Psoas muscle (tissue), 8 donors: Measurements from ENCODE around the gene RAPGEF5. TPM values are rescaled to one million over a fixed set of nuclear protein-coding genes. Genes with fewer than 3 reads are reported as not detected.

Source experiments
- ATAC-seq, 4 donors: fragments of 200-7000 bp; cut with Tn5 transposase; one replicate each; pipeline ENCODE4 v1.9.1; 2020; ENCODE audit warnings: moderate library complexity in 3 of 4, mild to moderate bottlenecking in 2 of 4
- DNase-seq, 2 donors: peaks; one replicate each; pipeline ENCODE4 v3.0.0-alpha.2; 2020
- H3K27ac ChIP-seq: fragments of 200-600 bp; one replicate; pipeline ENCODE4 v1.8.0; 2022
- H3K27me3 ChIP-seq, 3 donors: fragments of 200-600 bp in 1 of 3; one replicate each; pipeline versions ENCODE4 v1.6.1 to v1.8.0; 2013 to 2022; ENCODE audit warnings: low read length in 2 of 3, mild to moderate bottlenecking in 2 of 3, moderate library complexity in 1 of 3; ENCODE audit not compliant: insufficient read depth in 3 of 3
- H3K36me3 ChIP-seq, 2 donors: fragments of 200-600 bp in 1 of 2; one replicate each; pipeline versions ENCODE4 v1.6.1 to v1.8.0; 2013 to 2022; ENCODE audit warnings: low read depth in 1 of 2, mild to moderate bottlenecking in 1 of 2, moderate library complexity in 1 of 2; ENCODE audit not compliant: insufficient read depth in 1 of 2
- H3K4me1 ChIP-seq: fragments of 200-600 bp; one replicate; pipeline ENCODE4 v1.8.0; 2022
- H3K4me3 ChIP-seq: fragments of 200-600 bp; one replicate; pipeline ENCODE4 v1.8.0; 2022; ENCODE audit warnings: mild to moderate bottlenecking
- H3K9me3 ChIP-seq: fragments of 200-600 bp; one replicate; pipeline ENCODE4 v1.8.0; 2022
- CTCF ChIP-seq: fragments of 200-600 bp; IDR thresholded peaks from one replicate; pipeline ENCODE4 v1.8.0; 2022; ENCODE audit warnings: antibody characterized with exemption
- WGBS, 3 donors: extraction: QIAGEN DNeasy Blood & Tissue Kit; methylation state at CpG; one replicate each; pipeline versions ENCODE4 v1.1.6 to v1.1.7; 2013; 5-methylcytosine and 5-hydroxymethylcytosine counted together
- intact Hi-C, 2 donors: fragments of 100-400 bp; cut with DNase I; formaldehyde crosslinking; loops; one replicate each; pipeline versions ENCODE4 v1.11.0 to v1.14.2; 2022
- polyA plus RNA-seq, 3 donors: library from polyadenylated mRNA; stranded (reverse); fragments of 200-250 nt; gene quantifications; one replicate each; pipeline ENCODE4 v1.2.3, GENCODE V29; 2013
- total RNA-seq, 4 donors: library from RNA; stranded (reverse); fragmentation: NEBNext Ultra II Directional in 2 of 4; extraction: Animal tissue kit (Norgen Biotek cat#: 25700) in 2 of 4; gene quantifications; one replicate each; pipeline versions ENCODE4 v1.2.1 to v1.2.4, GENCODE V29; 2021 to 2023
- donor health status: healthy with polysubstance abuse.
- donor health status: DM: no; HTN: no; CAD: no; lungs with moderate emphysema.
- donor health status: Bipolar disorder and iron deficiency.
- donor health status: healthy.
- donor health status: DM: yes; HTN: yes; CAD: no.
- donor health status: DM: no; HTN: no; CAD: no.
- donor health status: DM: no; HTN: no; CAD: no.
- donor health status: DM: yes; HTN: yes; CAD: no.

Gene RAPGEF5
- total and polyA plus RNA-seq, 7 donors = 2.6 to 10.8 (median 5.5) TPM

- Histone ChIP-seq H3K27ac (no peak overlapping the region), H3K27me3 (no peaks in the 10 kb centered on the region), H3K4me1 (peaks cover 4% of the 10 kb centered on the region), H3K9me3 (no peaks in the 10 kb centered on the region), H3K36me3 (no peaks in the 10 kb centered on the region), H3K4me3 (no peak overlapping the region)
- 93 to 96% (median 94%) methylated on average over 23 to 24 of the region's 24 CpGs for WGBS, 3 donors
- TF ChIP-seq CTCF = no peak
- intact Hi-C loops = no loop called here
- ATAC-seq (no peak), DNase-seq (no peak)
These were observed 266.4 kb downstream of the RAPGEF5 start for GRCh38 chr7:22090512-22090911.

GRCh38 chr7:22090107-22090506, 266.8 kb downstream of the RAPGEF5 start:
- H3K36me3 ChIP-seq = no peaks in the 10 kb centered on the region
- WGBS, 3 donors = 92 to 94% (median 94%) methylated on average over 22 of the region's 22 CpGs
- H3K27ac ChIP-seq = no peak overlapping the region
- H3K4me1 ChIP-seq = peaks cover 4% of the 10 kb centered on the region
- intact Hi-C loops = no loop called here
- H3K27me3 ChIP-seq = no peaks in the 10 kb centered on the region
- no peaks in the 10 kb centered on the region for H3K9me3 ChIP-seq
- H3K4me3 ChIP-seq = no peak overlapping the region
- DNase-seq = no peak
- no peak for TF ChIP-seq CTCF
- no peak for ATAC-seq

GRCh38 chr7:22088827-22089226, 268.1 kb downstream of the RAPGEF5 start:
- intact Hi-C loops = loop anchor here in 1 of 2 donors (10.0 kb wide), 1 partner anchor 664 kb away; the partner anchor contains the start of gene SP4
- ATAC-seq (no peak), DNase-seq (no peak)

GRCh38 chr7:22087861-22088260, 269.1 kb downstream of the RAPGEF5 start:
- DNase-seq = no peak
- 14 to 27% (median 16%) methylated on average over 6 of the region's 6 CpGs for WGBS, 3 donors
- no peak overlapping the region for H3K27ac ChIP-seq
- TF ChIP-seq CTCF = no peak
- no peaks in the 10 kb centered on the region for H3K9me3 ChIP-seq
- intact Hi-C loops = loop anchor here in 1 of 2 donors (10.0 kb wide), 1 partner anchor 663 kb away; the partner anchor contains the start of gene SP4
- H3K4me1 ChIP-seq = peaks cover 8% of the 10 kb centered on the region
- no peak overlapping the region for H3K4me3 ChIP-seq
- no peaks in the 10 kb centered on the region for H3K27me3 ChIP-seq
- no peaks in the 10 kb centered on the region for H3K36me3 ChIP-seq
- no peak for ATAC-seq

More at GRCh38 chr7:22088827-22089226, 268.1 kb downstream of the RAPGEF5 start:
- Histone ChIP-seq H3K36me3 (no peaks in the 10 kb centered on the region), H3K4me3 (no peak overlapping the region), H3K9me3 (no peaks in the 10 kb centered on the region), H3K27me3 (no peaks in the 10 kb centered on the region), H3K27ac (no peak overlapping the region), H3K4me1 (peaks cover 6% of the 10 kb centered on the region)
- no peak for TF ChIP-seq CTCF

GRCh38 chr7:22083704-22084240, 273.2 kb downstream of the RAPGEF5 start:
- Histone ChIP-seq H3K4me1 (peaks cover 11% of the 10 kb centered on the region), H3K4me3 (peak overlapping the region; percentile 74), H3K27me3 (peaks cover 0 to 8% (median 0%) of the 10 kb centered on the region in 3 donors), H3K36me3 (no peaks in the 10 kb centered on the region), H3K9me3 (no peaks in the 10 kb centered on the region), H3K27ac (peak overlapping the region; percentile 68)
- peak in 1 of 4 donors; percentile 12 for ATAC-seq
- 21 to 25% (median 24%) methylated on average over 10 of the region's 10 CpGs for WGBS, 3 donors
- intact Hi-C loops = loop anchor here in 1 of 2 donors (10.0 kb wide), 1 partner anchor 659 kb away; the partner anchor contains the start of gene SP4
- TF ChIP-seq CTCF = no peak
- peak in 1 of 2 donors; percentile 55 for DNase-seq
